CD1c-positive myeloid dendritic cell (primary cell): ENCODE data around the gene CNR2.
A peak's percentile ranks its signal among the peaks of the same experiment; 100 is the strongest.
"Not testable (repeated sequence)": the region's sequence is repeated elsewhere in the genome, so short reads cannot be mapped to it uniquely, and the experiment has no call there.

Experiments
- DNase-seq: peaks from one replicate; pipeline ENCODE4 v3.0.0-alpha.2; 2016; ENCODE audit errors: extremely low spot score

Gene CNR2

DNA sequence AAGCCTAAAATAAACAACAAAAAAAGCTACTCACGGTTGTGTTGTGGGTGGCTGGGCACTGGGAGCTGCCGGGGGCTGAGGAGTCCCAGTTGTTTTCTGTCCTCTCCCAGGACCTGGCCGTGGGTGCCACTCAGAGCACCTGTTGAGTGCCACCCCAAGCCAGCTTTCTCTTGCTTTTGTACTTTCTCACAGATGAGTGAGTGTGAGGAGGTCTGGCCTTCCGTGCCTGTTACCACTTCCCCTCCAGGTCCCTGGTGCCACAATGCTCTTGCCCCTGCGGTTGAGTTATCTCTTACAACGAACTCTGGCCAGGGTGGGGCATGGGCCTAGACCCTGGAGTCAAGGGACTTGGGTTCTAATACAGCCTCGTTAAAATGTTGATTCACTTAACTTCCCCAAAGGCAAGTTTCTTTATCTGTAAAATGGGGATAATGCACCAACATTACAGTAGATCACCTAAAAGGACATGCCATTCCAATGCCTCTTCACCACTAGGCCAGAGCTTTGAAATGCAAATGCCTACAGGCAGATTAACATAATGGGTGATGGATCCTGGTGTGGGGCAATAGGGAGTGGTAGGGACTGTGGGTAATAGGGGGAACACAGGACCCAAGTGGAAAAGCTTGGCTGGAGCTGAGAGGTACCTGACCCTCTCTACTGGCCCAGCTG is at the start of gene CNR2:
Gene CNR2 (minus strand): TSS at position 151 of the 669 bp plus-strand sequence. CDS start 37,745 bp downstream, outside the sequence.
- DNase-seq = no peak

- DNase-seq = peak; percentile 75
Observed at GRCh38 chr1:23960291-23961020, 47.3 kb upstream of the CNR2 start.

DNA sequence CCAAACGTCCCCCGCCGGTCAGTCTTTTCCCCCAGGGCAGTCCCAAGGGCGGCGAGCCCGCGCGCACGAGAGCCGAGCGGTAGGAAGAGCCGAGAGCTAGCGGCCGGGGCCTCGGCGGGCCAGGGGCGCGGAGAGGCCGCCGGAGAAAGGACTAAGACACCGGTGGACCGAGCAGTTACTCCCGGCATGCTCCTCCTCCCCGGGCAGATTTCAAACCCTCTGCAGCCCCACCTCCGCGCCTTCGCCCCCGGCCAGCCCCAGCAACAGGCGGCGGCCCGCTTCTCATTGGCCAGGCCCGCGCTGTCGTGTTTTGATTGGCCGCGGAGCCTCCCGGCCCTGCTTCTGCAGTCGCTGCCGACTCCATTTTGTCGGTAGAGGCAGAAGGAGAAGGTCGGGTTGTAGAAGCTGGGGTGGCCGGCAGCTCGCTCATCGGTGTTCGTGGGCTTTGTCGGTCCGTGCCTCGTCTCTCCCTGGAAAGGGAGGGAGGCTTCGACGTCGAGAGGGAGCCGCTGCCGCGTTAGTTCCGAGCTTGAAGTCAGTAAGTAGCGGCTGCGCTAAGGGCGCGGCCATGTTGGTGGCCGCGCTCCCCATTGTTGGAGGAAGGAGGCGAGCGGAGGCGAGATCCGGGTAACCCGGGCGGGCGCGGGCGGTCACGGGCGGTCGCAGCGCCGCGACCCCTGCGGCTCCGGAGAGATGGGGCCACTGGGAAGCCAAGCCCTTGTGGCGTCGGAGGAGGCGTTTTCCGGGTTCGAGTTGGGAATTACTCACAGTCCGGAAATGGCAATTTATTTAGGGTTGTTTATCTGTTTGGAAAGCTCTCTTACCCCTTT is 46.5 kb upstream of the CNR2 start, which contains the start of gene PNRC2:
Gene PNRC2 (plus strand): TSS at position 368 of the 830 bp plus-strand sequence. CDS start 1,630 bp downstream, outside the sequence.
- DNase-seq = peak; percentile 98

GRCh38 chr1:23958810-23959460 is 45.8 kb upstream of the CNR2 start:
- peak; percentile 98 for DNase-seq

- not testable (repeated sequence) for DNase-seq
Observed at GRCh38 chr1:23958040-23958809, 45.1 kb upstream of the CNR2 start.

- no peak for DNase-seq
Observed at GRCh38 chr1:23957096-23957495, 43.9 kb upstream of the CNR2 start.

GRCh38 chr1:23953020-23953419 is 39.9 kb upstream of the CNR2 start:
- DNase-seq = no peak

GRCh38 chr1:23947366-23947765 is 34.2 kb upstream of the CNR2 start:
- DNase-seq = no peak

DNA sequence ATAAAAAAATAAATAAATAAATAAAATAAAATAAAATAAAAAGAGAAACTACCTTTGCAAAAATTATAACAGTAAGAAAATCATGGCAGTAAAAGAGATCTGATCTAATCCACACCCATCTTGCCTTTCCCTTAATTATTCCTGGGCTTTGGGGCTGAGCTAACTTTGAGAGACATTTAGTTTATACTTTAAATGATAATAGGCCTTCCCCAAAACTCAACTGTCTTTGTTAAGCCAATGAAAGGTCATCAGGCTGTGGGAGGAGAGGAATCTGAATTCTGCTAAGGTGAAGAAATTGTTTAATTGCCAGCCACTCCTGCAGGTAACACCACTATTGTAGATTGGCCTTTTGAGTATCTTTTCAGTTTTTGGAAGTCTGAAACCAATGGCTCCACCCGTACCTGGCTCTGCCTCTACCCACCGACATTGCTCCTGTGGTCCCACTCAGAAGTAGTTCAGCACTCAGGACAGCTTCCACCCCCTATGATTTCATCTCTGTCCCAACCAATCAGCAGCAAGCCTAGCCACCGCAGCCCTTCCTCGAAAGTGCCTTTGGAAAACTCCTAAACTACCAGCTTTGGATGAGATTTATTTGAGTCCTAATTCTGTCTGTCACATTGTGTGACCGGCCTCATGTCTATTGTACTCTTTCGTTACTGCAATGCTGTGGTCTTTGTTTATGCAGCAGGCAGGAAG is 23.5 kb upstream of the CNR2 start:
- DNase-seq = no peak

GRCh38 chr1:23931491-23931880 is 18.3 kb upstream of the CNR2 start:
- DNase-seq = no peak

DNA sequence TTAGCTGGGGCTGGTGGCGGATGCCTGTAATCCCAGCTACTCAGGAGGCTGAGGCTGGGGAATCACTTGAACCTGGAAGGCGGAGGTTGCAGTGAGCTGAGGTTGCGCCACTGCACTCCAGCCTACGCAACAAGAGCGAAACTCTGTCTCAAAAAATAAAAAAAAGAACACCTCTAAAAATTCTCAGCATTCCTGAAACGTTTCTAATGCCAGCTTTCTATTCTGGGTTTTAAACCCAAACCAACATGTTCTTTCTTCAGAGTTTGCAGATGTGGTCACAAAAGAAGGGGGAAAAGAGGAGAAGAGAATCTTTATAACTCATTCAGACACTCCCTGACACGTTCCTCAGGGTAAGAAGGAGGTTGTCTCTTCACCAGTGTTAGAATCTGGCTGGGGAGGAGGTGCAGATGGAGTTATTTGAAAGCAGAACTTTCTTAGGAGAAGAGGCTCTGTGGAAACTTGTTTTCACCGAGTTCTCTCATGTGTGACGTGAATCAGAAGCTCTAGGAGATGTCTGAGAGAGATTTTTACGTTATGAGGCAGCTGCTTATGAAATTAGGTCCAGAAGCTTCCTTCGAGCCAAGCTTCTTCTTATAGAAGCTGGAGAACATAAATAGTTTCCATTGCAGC is 17.8 kb upstream of the CNR2 start:
- DNase-seq = peak; percentile 40

DNA sequence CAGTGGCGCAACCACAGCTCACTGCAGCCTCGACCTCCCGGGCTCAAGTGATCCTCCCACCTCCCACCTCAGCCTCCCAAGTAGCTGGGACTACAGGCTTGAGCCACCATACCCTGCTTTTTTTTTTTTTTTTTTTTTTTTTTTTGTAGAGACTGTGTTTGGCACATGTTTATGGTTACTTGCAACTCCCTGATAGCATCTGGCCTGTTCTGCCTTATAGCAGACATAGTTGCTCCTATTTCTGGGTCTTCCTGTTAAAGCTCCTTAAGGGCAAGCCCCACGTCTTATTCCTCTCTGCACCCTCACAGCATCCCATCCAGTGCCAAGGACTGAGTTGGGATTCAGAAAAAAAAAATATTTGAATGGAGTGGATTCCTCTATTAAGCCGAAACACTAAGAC is 17.1 kb upstream of the CNR2 start:
- no peak for DNase-seq

GRCh38 chr1:23928789-23929188 is 15.6 kb upstream of the CNR2 start:
- DNase-seq = no peak

- no peak for DNase-seq
Observed at GRCh38 chr1:23927097-23927496, 13.9 kb upstream of the CNR2 start.

DNA sequence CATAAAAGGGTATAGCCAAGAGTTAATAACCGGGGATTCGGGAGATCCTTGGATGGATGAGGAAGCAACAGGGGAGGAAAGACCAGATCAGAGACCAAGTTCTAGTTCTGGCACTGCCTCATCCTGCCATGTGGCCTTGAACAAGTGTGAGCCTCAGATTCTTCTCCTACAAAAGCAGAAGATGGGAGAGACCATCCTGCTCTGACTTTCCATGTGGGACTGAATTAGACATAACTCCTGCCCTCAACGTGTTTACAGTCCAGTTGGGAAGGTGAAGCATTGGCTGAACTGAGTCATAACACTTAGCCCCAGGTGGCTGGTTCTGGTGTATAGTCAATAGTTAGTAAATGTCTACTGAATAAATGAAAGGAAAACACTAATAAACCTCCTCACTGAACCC is 12.1 kb upstream of the CNR2 start:
- DNase-seq = no peak

DNA sequence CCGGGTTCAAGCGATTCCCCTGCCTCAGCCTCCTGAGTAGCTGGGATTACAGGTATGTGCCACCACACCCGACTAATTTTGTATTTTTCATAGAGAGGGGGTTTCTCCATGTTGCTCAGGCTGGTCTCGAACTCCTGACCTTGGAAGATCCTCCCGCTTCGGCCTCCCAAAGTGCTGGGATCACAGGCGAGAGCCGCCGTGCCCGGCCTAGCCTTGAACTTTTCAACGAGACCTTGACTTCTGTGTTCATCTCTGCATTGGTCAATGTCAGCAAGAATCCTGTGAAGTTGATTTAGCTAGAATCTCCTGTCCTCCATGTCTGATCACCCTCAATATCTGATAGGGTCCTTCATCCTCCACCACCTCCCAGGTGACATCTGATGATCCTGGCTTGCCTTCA is 11.4 kb upstream of the CNR2 start:
- DNase-seq = no peak

DNA sequence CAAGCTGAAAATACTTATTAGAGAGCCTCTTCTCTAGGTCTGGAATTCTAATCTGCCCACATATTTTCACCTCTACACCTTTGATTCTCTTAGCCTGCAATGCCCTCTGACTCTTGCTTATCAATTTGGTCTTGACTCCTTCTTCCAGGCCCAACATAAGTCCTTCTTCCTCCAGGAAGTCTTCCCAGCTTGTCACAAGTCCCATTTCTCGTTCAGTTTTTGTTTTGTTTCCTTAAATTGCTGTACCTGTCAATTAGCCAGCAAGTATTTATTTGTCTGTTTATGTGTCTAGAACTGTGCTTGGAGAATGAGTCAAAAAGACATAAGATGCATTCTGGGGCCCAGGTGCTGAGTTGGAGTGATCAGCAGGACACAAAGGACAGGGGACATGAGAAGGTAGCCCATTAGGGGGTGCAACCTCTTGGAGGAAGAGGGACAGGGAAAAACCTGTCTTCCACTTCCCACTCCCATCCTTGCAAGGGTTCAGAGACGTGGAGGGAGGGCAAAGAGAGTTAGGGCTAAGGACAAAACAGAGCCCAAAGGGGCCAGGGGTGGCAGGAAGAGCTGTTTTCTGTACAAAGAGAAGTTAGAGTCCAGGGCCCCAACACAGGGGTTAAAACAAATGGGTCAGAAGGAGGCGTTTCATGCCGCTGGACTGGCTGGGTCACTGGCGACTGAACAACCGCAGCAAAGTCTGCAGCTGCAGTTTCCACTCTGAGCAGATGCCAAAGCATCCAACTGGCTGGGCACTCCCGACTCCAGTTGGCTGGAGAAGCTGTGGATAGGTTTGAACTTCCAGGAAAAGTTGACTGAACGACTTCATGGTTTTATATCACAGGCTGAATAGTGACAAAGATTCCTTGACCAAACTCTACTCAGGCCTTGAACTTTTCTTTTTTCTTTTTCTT is 10.7 kb upstream of the CNR2 start:
- no peak for DNase-seq

DNA sequence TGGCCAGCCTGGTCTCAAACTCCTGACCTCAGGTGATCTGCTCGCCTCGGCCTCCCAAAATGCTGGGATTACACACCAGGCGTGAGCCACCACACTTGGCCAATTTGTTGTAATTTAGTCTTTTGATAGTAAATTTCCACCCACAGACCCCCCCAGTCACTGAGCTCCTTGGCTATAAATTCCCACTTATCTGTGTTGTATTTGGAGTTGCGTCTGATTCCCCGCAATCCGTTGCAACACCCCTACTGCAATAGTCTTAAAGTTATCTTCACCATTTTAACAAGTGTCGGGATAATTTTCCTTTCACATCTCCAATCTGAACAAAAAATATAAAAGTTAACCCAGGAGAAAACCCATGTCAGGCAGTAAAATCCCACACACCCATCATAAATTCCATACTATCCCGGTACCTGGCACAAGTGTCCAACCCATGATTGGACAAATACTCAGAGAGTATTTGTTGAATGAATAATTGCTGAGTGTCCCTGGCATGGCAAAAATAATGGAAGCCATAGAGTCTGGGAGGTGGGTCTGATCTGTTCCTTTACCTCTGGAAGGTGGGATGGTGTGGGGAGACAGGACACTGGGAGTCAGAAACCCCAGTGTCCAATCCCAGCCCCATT is 9.3 kb upstream of the CNR2 start:
- DNase-seq = no peak
